ENCODE data around the gene OCA2.

DNA sequence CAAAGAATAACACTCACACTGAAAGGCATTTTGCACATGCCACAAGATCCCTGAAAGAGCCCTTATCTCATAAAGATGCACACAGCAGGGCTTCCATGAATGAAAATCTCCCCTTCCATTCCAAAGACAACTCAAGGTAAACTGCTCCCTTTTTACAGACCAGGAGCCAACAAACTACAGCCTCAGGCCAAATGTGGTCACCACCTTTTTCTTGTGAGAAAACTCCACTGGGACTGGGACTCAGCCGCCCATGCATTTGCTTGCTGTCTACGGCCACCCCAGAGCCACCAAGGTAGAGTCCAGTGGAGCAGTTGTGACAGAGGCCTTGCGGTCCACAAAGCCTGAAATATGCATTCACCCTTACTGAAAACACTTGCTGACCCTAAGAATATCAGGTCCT is 334.8 kb downstream of the OCA2 start:
- TF ChIP-seq, protein P1, sequence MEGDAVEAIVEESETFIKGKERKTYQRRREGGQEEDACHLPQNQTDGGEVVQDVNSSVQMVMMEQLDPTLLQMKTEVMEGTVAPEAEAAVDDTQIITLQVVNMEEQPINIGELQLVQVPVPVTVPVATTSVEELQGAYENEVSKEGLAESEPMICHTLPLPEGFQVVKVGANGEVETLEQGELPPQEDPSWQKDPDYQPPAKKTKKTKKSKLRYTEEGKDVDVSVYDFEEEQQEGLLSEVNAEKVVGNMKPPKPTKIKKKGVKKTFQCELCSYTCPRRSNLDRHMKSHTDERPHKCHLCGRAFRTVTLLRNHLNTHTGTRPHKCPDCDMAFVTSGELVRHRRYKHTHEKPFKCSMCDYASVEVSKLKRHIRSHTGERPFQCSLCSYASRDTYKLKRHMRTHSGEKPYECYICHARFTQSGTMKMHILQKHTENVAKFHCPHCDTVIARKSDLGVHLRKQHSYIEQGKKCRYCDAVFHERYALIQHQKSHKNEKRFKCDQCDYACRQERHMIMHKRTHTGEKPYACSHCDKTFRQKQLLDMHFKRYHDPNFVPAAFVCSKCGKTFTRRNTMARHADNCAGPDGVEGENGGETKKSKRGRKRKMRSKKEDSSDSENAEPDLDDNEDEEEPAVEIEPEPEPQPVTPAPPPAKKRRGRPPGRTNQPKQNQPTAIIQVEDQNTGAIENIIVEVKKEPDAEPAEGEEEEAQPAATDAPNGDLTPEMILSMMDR (conservative IDR thresholded peaks at IDR 0.05; ENCODE audit: low read depth, low read length): no peak
- no peak for TF ChIP-seq EZH2 (IDR thresholded peaks at IDR 0.05; ENCODE audit: borderline replicate concordance, low read depth, low read length, poor library complexity, severe bottlenecking)
